BJ (cell line): ENCODE results near the gene GPR63. TPM values are rescaled to one million over a fixed set of nuclear protein-coding genes. Genes with fewer than 3 reads are reported as not detected.

Experiments
- CTCF ChIA-PET: fragments of 350-600 bp; formaldehyde crosslinking; extraction: SDS; loops from one replicate; lab custom pipeline; 2021; ENCODE audit warnings: antibody characterized with exemption, inconsistent platforms; lab: Yijun Ruan, JAX
- POLR2A ChIA-PET: fragments of 300-600 bp; sonication (Branson Sonifier 250); formaldehyde crosslinking; extraction: SDS; loops from one replicate; lab custom pipeline; 2021; ENCODE audit warnings: antibody characterized with exemption; lab: Charles Lee
- DNase-seq: peaks from one replicate; pipeline ENCODE4 v3.0.0-alpha.2; 2011; ENCODE audit warnings: low read depth
- H3K27me3 ChIP-seq: 2 replicates; pipeline ENCODE4 v1.6.0; 2011; ENCODE audit warnings: low read length; ENCODE audit not compliant: control insufficient read depth, insufficient read depth
- H3K36me3 ChIP-seq: 2 replicates; pipeline ENCODE4 v1.5.1; 2011; ENCODE audit warnings: low read length; ENCODE audit not compliant: control insufficient read depth, insufficient read depth
- H3K4me3 ChIP-seq: 2 replicates; pipeline ENCODE4 v1.5.1; 2011; ENCODE audit warnings: low read depth, mild to moderate bottlenecking, control low read depth, low read length
- polyA plus RNA-seq: library from polyadenylated mRNA; depleted of rRNA; stranded (reverse); fragments of >200 nt; gene quantifications from 2 replicates; pipeline ENCODE4 v1.2.3, GENCODE V29; 2011; rRNA removed
- TF ChIP-seq, protein P1 (sequence below): IDR thresholded peaks from 2 replicates; pipeline ENCODE4 v1.5.1; 2011; ENCODE audit warnings: low read depth, mild to moderate bottlenecking, control low read depth, inconsistent platforms, low read length, moderate library complexity; ENCODE audit not compliant: insufficient read depth

GPR63 gene
- polyA plus RNA-seq, 1 experiment = 0.38 TPM

- no peak for DNase-seq
- Histone ChIP-seq H3K27me3 (no peaks in the 10 kb centered on the region), H3K4me3 (no peak overlapping the region), H3K36me3 (no peaks in the 10 kb centered on the region)
- CTCF ChIA-PET = no interaction called here
- TF ChIP-seq, protein P1, sequence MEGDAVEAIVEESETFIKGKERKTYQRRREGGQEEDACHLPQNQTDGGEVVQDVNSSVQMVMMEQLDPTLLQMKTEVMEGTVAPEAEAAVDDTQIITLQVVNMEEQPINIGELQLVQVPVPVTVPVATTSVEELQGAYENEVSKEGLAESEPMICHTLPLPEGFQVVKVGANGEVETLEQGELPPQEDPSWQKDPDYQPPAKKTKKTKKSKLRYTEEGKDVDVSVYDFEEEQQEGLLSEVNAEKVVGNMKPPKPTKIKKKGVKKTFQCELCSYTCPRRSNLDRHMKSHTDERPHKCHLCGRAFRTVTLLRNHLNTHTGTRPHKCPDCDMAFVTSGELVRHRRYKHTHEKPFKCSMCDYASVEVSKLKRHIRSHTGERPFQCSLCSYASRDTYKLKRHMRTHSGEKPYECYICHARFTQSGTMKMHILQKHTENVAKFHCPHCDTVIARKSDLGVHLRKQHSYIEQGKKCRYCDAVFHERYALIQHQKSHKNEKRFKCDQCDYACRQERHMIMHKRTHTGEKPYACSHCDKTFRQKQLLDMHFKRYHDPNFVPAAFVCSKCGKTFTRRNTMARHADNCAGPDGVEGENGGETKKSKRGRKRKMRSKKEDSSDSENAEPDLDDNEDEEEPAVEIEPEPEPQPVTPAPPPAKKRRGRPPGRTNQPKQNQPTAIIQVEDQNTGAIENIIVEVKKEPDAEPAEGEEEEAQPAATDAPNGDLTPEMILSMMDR = no peak
- POLR2A ChIA-PET = no interaction called here
Measured at GRCh38 chr6:96755096-96755495, 82.2 kb downstream of the GPR63 start.

DNA sequence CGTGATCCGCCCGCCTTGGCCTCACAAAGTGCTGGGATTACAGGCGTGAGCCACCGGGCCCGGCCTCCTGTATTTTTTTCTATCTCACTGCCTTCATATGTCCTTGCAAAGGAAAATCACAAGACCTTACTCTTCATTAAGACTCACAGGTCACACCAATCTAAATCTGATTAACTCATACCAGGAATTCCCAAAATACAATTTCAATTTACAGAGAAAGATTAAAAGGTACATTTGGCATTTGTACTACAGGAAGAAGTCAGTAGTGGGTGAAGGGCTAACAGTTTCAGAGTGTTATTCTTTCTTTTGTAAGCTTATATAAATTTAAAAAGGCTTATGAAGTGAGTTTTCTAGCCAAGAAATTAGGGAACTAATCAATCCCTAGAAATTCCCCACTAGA lies 87.4 kb downstream of the GPR63 start:
- POLR2A ChIA-PET = no interaction called here
- CTCF ChIA-PET = no interaction called here
- DNase-seq = no peak

More for the DNA sequence above, 87.4 kb downstream of the GPR63 start:
- H3K4me3 ChIP-seq = no peak overlapping the region
- TF ChIP-seq, protein P1 = no peak
- no peaks in the 10 kb centered on the region; the same call in 1 of the 2 replicates for H3K27me3 ChIP-seq
- H3K36me3 ChIP-seq = no peaks in the 10 kb centered on the region

Other genes starting within 250 kb of the GPR63 start
- gene NDUFAF4, start 60.4 kb upstream of the GPR63 start, polyA plus RNA-seq = 15.4 and 22.8 TPM in 2 replicates
- 0.04 TPM in 2 replicates for gene KLHL32, start 87.3 kb upstream of the GPR63 start, polyA plus RNA-seq